NCI-H1105 treated with DMSO at 0.1 percent for 48 hours (cell line): ENCODE data around the gene PLPPR4.
"Not testable (repeated sequence)": the region's sequence is repeated elsewhere in the genome, so short reads cannot be mapped to it uniquely, and the experiment has no call there.

ENCODE experiments used
- DNase-seq: peaks from one replicate; lab custom pipeline; 2025; lab: John Stamatoyannopoulos, UW

Gene PLPPR4

GRCh38 chr1:99264201-99265021 is at the start of gene PLPPR4:
Gene PLPPR4, plus strand, starts transcription at chr1:99264492. Its CDS starts 102 bp downstream, at chr1:99264594.
- peak; percentile 61 for DNase-seq

- DNase-seq: peak; percentile 41
Measured at GRCh38 chr1:99216956-99217355, 47.3 kb upstream of the PLPPR4 start.

GRCh38 chr1:99217599-99217998 is 46.7 kb upstream of the PLPPR4 start:
- DNase-seq: no peak

GRCh38 chr1:99218572-99218971 is 45.7 kb upstream of the PLPPR4 start:
- no peak for DNase-seq

- no peak for DNase-seq
Measured at GRCh38 chr1:99218999-99219398, 45.3 kb upstream of the PLPPR4 start.

- no peak for DNase-seq
Measured at GRCh38 chr1:99227056-99227897, 37.0 kb upstream of the PLPPR4 start.

GRCh38 chr1:99228153-99228552 is 36.1 kb upstream of the PLPPR4 start:
- no peak for DNase-seq

GRCh38 chr1:99229122-99229521 is 35.2 kb upstream of the PLPPR4 start:
- DNase-seq: no peak

GRCh38 chr1:99230695-99231094 is 33.6 kb upstream of the PLPPR4 start:
- no peak for DNase-seq

- DNase-seq: no peak
Measured at GRCh38 chr1:99232172-99232571, 32.1 kb upstream of the PLPPR4 start.

GRCh38 chr1:99233446-99233845 is 30.8 kb upstream of the PLPPR4 start:
- no peak for DNase-seq

- DNase-seq: no peak
Measured at GRCh38 chr1:99236756-99237155, 27.5 kb upstream of the PLPPR4 start.

- no peak for DNase-seq
Measured at GRCh38 chr1:99239690-99240089, 24.6 kb upstream of the PLPPR4 start.

GRCh38 chr1:99240621-99241020 is 23.7 kb upstream of the PLPPR4 start:
- no peak for DNase-seq

- no peak for DNase-seq
Measured at GRCh38 chr1:99246152-99246551, 18.1 kb upstream of the PLPPR4 start.

- DNase-seq: no peak
Measured at GRCh38 chr1:99247199-99247598, 17.1 kb upstream of the PLPPR4 start.

- DNase-seq: no peak
Measured at GRCh38 chr1:99250728-99251127, 13.6 kb upstream of the PLPPR4 start.

- DNase-seq: no peak
Measured at GRCh38 chr1:99251308-99251707, 13.0 kb upstream of the PLPPR4 start.

GRCh38 chr1:99252630-99253029 is 11.7 kb upstream of the PLPPR4 start:
- no peak for DNase-seq

- not testable (repeated sequence) for DNase-seq
Measured at GRCh38 chr1:99260402-99260801, 3.9 kb upstream of the PLPPR4 start.

GRCh38 chr1:99265124-99265523 is 832 bp downstream of the PLPPR4 start:
- DNase-seq: no peak

GRCh38 chr1:99266726-99267125 is 2.4 kb downstream of the PLPPR4 start:
- DNase-seq: no peak

GRCh38 chr1:99268021-99268420 is 3.7 kb downstream of the PLPPR4 start:
- DNase-seq: no peak
